Gastrocnemius medialis (tissue), 4 donors: ENCODE data around the gene UTF1.

Experiments
- POLR2A ChIP-seq, 2 donors: fragments of 450-650 bp; IDR thresholded peaks; one replicate each; pipeline ENCODE4 v1.6.1; 2017; ENCODE audit warnings: antibody characterized with exemption in 2 of 2, mild to moderate bottlenecking in 2 of 2, moderate library complexity in 2 of 2
- TF ChIP-seq, protein P1 (sequence below), 5 experiments: fragments of 450-650 bp in 3 of 5; fragments of 200-600 bp in 2 of 5; sonication (generic) in 2 of 5; IDR thresholded peaks in 4 of 5; conservative IDR thresholded peaks in 1 of 5; 1 replicate in 4 of 5; 2 replicates in 1 of 5; pipeline ENCODE4 v1.5.1; 2016 to 2019; ENCODE audit warnings: antibody characterized with exemption in 5 of 5, mild to moderate bottlenecking in 3 of 5, moderate library complexity in 3 of 5

- TF ChIP-seq POLR2A (IDR thresholded peaks at IDR 0.05) = no peak
- TF ChIP-seq, protein P1, sequence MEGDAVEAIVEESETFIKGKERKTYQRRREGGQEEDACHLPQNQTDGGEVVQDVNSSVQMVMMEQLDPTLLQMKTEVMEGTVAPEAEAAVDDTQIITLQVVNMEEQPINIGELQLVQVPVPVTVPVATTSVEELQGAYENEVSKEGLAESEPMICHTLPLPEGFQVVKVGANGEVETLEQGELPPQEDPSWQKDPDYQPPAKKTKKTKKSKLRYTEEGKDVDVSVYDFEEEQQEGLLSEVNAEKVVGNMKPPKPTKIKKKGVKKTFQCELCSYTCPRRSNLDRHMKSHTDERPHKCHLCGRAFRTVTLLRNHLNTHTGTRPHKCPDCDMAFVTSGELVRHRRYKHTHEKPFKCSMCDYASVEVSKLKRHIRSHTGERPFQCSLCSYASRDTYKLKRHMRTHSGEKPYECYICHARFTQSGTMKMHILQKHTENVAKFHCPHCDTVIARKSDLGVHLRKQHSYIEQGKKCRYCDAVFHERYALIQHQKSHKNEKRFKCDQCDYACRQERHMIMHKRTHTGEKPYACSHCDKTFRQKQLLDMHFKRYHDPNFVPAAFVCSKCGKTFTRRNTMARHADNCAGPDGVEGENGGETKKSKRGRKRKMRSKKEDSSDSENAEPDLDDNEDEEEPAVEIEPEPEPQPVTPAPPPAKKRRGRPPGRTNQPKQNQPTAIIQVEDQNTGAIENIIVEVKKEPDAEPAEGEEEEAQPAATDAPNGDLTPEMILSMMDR (IDR thresholded peaks at IDR 0.05 in 4 of 5, conservative IDR thresholded peaks at IDR 0.05 in 1 of 5) = no peak
These were observed 8.7 kb upstream of the UTF1 start for GRCh38 chr10:133221331-133221730.
